HPDE6-E6E7 (cell line): ENCODE data around the gene TP53I13.
"Not testable (repeated sequence)": the region's sequence is repeated elsewhere in the genome, so short reads cannot be mapped to it uniquely, and the experiment has no call there.

Experiments
- DNase-seq: peaks from one replicate; pipeline ENCODE4 v3.0.0; 2011; ENCODE audit warnings: missing footprints; ENCODE audit errors: extremely low spot score

TP53I13 gene

GRCh38 chr17:29568331-29569244 lies at the start of gene TP53I13:
TSS of gene TP53I13 (plus strand) at chr17:29568701. CDS start at chr17:29568759, 58 bp downstream.
- peak; percentile 70 for DNase-seq

GRCh38 chr17:29524692-29525091 lies 43.8 kb upstream of the TP53I13 start:
- DNase-seq: no peak

- DNase-seq: no peak
Measured at GRCh38 chr17:29526322-29526721, 42.2 kb upstream of the TP53I13 start.

GRCh38 chr17:29533976-29534375 lies 34.5 kb upstream of the TP53I13 start:
- DNase-seq: no peak

GRCh38 chr17:29544066-29544465 lies 24.4 kb upstream of the TP53I13 start:
- DNase-seq: no peak

- DNase-seq: no peak
Measured at GRCh38 chr17:29546085-29546484, 22.4 kb upstream of the TP53I13 start.

- no peak for DNase-seq
Measured at GRCh38 chr17:29546830-29547229, 21.7 kb upstream of the TP53I13 start.

GRCh38 chr17:29549177-29549923 lies 19.2 kb upstream of the TP53I13 start:
- no peak for DNase-seq

- DNase-seq: no peak
Measured at GRCh38 chr17:29555840-29556239, 12.7 kb upstream of the TP53I13 start.

- no peak for DNase-seq
Measured at GRCh38 chr17:29557085-29557738, 11.3 kb upstream of the TP53I13 start.

- no peak for DNase-seq
Measured at GRCh38 chr17:29557739-29558116, 10.8 kb upstream of the TP53I13 start.

GRCh38 chr17:29558139-29558538 lies 10.4 kb upstream of the TP53I13 start:
- DNase-seq: not testable (repeated sequence)

GRCh38 chr17:29559640-29560039 lies 8.9 kb upstream of the TP53I13 start:
- DNase-seq: no peak

GRCh38 chr17:29560316-29560715 lies 8.2 kb upstream of the TP53I13 start:
- no peak for DNase-seq

GRCh38 chr17:29561554-29562517 lies 6.7 kb upstream of the TP53I13 start:
- DNase-seq: no peak

- DNase-seq: no peak
Measured at GRCh38 chr17:29562615-29563014, 5.9 kb upstream of the TP53I13 start.

GRCh38 chr17:29563816-29564215 lies 4.7 kb upstream of the TP53I13 start:
- no peak for DNase-seq

GRCh38 chr17:29565643-29566472 lies 2.6 kb upstream of the TP53I13 start:
- no peak for DNase-seq

GRCh38 chr17:29566473-29567303 lies 1.8 kb upstream of the TP53I13 start, which contains the start of gene ABHD15:
TSS of gene ABHD15 (minus strand) at chr17:29567037. CDS start at chr17:29566966, 71 bp downstream.
- DNase-seq: peak; percentile 70

- DNase-seq: no peak
Measured at GRCh38 chr17:29567304-29567553, 1.3 kb upstream of the TP53I13 start.
